GM21381 (cell line): Measurements from ENCODE around the gene HCN1.
"Not testable (repeated sequence)": the region's sequence is repeated elsewhere in the genome, so short reads cannot be mapped to it uniquely, and the experiment has no call there.

Source experiments
- ATAC-seq: cut with Tn5 transposase; IDR thresholded peaks from one replicate; pipeline ENCODE4 v1.9.1; 2021; ENCODE audit warnings: mild to moderate bottlenecking, moderate library complexity; ENCODE audit not compliant: unreplicated experiment

HCN1 gene

GRCh38 chr5:45312627-45313026, 383.6 kb downstream of the HCN1 start:
- not testable (repeated sequence) for ATAC-seq

GRCh38 chr5:45295231-45295630, 400.9 kb downstream of the HCN1 start:
- no peak for ATAC-seq

- ATAC-seq, result no peak
Observed at GRCh38 chr5:45288746-45289145, 407.4 kb downstream of the HCN1 start.

GRCh38 chr5:45284436-45284835, 411.7 kb downstream of the HCN1 start:
- ATAC-seq, result no peak

- no peak for ATAC-seq
Observed at GRCh38 chr5:45281081-45281480, 415.1 kb downstream of the HCN1 start.

- no peak for ATAC-seq
Observed at GRCh38 chr5:45279109-45279508, 417.1 kb downstream of the HCN1 start.

GRCh38 chr5:45277860-45278259, 418.3 kb downstream of the HCN1 start:
- ATAC-seq, result no peak

GRCh38 chr5:45274241-45274640, 421.9 kb downstream of the HCN1 start:
- ATAC-seq, result no peak

GRCh38 chr5:45271626-45272025, 424.6 kb downstream of the HCN1 start:
- ATAC-seq, result no peak

- ATAC-seq, result no peak
Observed at GRCh38 chr5:45264447-45264846, 431.7 kb downstream of the HCN1 start.

GRCh38 chr5:45262061-45262590, 434.1 kb downstream of the HCN1 start:
- no peak for ATAC-seq

GRCh38 chr5:45261125-45261524, 435.1 kb downstream of the HCN1 start:
- ATAC-seq, result no peak

- no peak for ATAC-seq
Observed at GRCh38 chr5:45260292-45260691, 435.9 kb downstream of the HCN1 start.

- no peak for ATAC-seq
Observed at GRCh38 chr5:45252978-45253377, 443.2 kb downstream of the HCN1 start.

- ATAC-seq, result no peak
Observed at GRCh38 chr5:45252541-45252940, 443.6 kb downstream of the HCN1 start.

- ATAC-seq, result no peak
Observed at GRCh38 chr5:45225571-45226031, 470.6 kb downstream of the HCN1 start.

- ATAC-seq, result no peak
Observed at GRCh38 chr5:45205403-45205961, 490.7 kb downstream of the HCN1 start.
